A673 (cell line): ENCODE data around the gene RIT2.

Experiments used
- EZH2 ChIP-seq: fragments of 200-600 bp; sonication (generic); IDR thresholded peaks from 2 replicates; pipeline ENCODE4 v1.6.1; 2017; ENCODE audit warnings: borderline replicate concordance, low read depth, mild to moderate bottlenecking, mixed read lengths, antibody characterized with exemption, low read length; ENCODE audit not compliant: poor library complexity, severe bottlenecking
- TF ChIP-seq, protein P1 (sequence below): fragments of 300-800, 200-600 bp; sonication (generic); conservative IDR thresholded peaks from 2 replicates; pipeline ENCODE4 v1.5.1; 2017; ENCODE audit warnings: low read depth, mild to moderate bottlenecking, antibody characterized with exemption, low read length, moderate library complexity, mixed read lengths

DNA sequence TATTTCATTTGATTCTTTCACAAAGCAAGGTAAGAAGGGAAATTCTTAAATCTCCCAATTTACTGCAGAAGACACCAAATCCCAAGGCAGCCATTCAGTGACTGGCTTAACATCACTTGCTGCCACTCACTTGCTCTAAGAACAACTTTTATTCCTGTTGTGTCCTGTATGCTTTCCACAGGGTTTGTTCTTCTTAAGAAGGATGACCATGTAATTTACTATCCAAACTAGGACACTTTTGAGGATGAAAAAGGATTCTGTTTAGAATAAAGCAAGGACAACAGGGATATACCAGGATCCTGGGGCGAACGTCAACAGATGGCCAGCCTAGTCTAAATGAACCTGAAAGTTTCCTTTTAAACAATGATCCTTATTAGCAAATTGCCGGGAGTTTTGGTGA lies 34.8 kb downstream of the RIT2 start:
- no peak for TF ChIP-seq EZH2
- TF ChIP-seq, protein P1, sequence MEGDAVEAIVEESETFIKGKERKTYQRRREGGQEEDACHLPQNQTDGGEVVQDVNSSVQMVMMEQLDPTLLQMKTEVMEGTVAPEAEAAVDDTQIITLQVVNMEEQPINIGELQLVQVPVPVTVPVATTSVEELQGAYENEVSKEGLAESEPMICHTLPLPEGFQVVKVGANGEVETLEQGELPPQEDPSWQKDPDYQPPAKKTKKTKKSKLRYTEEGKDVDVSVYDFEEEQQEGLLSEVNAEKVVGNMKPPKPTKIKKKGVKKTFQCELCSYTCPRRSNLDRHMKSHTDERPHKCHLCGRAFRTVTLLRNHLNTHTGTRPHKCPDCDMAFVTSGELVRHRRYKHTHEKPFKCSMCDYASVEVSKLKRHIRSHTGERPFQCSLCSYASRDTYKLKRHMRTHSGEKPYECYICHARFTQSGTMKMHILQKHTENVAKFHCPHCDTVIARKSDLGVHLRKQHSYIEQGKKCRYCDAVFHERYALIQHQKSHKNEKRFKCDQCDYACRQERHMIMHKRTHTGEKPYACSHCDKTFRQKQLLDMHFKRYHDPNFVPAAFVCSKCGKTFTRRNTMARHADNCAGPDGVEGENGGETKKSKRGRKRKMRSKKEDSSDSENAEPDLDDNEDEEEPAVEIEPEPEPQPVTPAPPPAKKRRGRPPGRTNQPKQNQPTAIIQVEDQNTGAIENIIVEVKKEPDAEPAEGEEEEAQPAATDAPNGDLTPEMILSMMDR, result no peak
